IPS-NIHi11 (cell line): Measurements from ENCODE around the gene CASP2.
A peak's percentile ranks its signal among the peaks of the same experiment; 100 is the strongest.
"Not testable (repeated sequence)": the region's sequence is repeated elsewhere in the genome, so short reads cannot be mapped to it uniquely, and the experiment has no call there.

Source experiments
- DNase-seq: peaks from one replicate; pipeline ENCODE4 v3.0.0; 2012; ENCODE audit warnings: mixed read lengths, low spot score

The CASP2 gene

GRCh38 chr7:143265017-143265693 lies 23.0 kb upstream of the CASP2 start:
- no peak for DNase-seq

- no peak for DNase-seq
Observed at GRCh38 chr7:143269251-143269650, 18.9 kb upstream of the CASP2 start.

DNA sequence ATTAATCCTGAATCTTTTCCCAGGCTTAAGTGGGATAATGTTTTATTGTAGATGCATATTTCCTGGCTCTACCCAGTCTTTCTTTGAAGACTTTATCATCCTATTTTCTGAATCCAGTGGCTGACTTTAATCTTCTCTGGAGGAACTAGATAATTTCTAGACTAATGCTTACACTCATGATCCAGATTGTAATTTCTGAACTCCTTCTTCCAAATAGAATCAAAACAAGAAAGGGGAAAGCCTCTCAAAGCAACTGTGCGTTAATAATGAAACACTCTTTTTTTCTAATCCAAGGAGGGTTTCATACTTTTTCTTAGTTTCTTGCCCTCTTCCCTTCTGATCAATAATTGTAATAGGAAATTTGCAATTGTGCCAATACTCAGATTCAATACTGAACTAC lies 16.9 kb upstream of the CASP2 start:
- DNase-seq = no peak

DNA sequence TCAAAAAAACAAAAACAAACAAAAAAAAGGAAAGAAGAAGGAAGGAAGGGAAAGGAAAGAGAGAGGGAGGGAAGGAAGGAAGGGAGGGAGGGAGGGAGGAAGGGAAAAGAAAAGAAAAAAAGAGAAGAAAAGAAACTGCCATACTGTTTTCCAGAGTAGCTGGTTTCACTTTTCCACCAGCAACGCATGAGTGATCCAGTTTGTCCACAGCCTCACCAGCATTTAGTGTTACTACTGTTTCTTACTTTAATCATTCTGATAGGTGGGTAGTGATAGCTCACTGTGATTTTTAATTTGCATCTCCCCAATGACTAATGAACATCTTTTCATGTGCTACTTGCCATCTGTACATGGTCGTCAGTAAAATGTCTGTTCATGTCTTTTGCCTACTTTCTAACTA lies 15.3 kb upstream of the CASP2 start:
- no peak for DNase-seq

DNA sequence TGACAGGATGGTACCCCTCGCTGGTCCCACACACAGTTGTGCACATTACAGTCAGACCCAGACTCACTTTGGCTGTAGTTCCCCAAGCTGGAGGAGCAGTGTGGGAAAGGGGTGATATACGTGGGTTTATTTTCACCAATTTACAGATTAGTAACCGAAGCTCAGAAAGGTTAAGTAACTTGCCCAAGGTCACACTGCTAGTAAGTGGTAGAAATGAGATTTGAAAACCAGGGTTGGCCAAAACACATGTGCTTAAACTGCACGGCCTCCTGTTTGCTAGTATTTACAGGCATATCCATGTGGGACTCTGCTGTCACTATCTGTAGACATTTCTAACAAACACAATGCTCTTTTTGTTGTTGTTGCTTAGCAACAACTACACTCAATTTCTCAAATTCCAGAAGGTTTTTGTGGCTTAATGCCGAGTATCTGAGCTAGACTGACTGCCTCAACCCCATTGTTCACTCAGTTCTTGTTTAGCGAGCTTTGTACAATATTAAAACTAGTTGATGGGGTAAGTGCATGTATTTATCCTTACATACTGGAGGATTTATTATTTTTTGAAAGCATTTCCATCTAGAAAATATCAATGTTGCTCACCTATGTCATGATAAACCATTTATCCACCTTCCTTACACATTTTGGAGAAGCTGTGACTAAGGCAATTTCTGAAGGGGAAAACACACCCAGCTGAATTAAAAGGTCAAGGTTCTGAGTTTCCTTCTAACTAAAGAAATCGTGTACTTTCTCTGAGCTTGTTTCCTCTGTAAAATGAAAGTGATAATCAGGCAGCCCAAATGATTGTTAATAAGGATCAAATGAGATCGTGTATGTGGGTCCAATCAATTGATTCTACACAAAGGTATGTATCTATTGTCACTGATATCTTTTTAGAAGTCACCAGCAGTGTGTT lies 8.7 kb upstream of the CASP2 start:
- DNase-seq = peak; percentile 24

GRCh38 chr7:143280160-143280559 lies 8.0 kb upstream of the CASP2 start:
- no peak for DNase-seq

- no peak for DNase-seq
Observed at GRCh38 chr7:143280566-143280965, 7.6 kb upstream of the CASP2 start.

- no peak for DNase-seq
Observed at GRCh38 chr7:143281529-143281928, 6.6 kb upstream of the CASP2 start.

GRCh38 chr7:143282124-143282523 lies 6.0 kb upstream of the CASP2 start:
- no peak for DNase-seq

DNA sequence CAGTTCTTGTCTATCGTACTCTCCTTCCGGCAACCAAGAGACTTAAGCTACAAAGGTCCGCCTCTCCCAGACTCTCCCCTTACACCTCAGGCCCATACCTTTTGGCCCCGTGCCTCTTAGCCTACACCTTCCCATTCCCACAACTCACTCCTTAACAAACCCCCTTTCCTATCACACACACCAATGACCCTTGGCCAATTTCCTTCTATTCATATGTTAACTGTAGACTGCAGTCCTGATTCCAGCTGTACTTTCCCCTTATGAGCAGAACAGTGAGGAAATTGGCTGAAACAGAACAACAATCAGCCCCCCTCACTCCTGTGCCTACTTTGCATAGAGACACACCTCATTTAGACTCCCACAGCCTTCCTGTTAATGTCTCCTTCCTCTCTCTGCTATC lies 4.8 kb upstream of the CASP2 start:
- peak; percentile 21 for DNase-seq

GRCh38 chr7:143284591-143285469 lies 3.3 kb upstream of the CASP2 start, which contains the start of gene TMEM139:
Gene TMEM139, plus strand, starts transcription at chr7:143284958. Its CDS starts 1,000 bp downstream, at chr7:143285958.
- DNase-seq = peak; percentile 76

DNA sequence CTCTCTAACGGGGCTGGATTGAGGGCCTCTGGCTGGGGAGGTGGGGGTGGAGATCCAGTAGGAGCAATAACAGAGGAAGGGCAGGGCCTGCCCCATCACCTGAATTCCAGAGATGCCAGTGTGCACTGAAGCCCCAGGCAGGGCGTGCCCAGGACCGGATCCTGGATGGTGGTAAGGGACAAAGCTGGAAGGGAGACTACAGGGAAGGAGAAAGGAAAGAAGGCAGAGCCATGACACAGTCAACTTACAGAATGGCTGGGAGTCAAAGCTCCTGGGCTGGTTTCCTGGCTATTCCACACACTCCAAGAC lies 2.7 kb upstream of the CASP2 start:
- peak; percentile 44 for DNase-seq

GRCh38 chr7:143285806-143286521 lies 2.2 kb upstream of the CASP2 start:
- DNase-seq = no peak

GRCh38 chr7:143286522-143286890 lies 1.6 kb upstream of the CASP2 start:
- no peak for DNase-seq

GRCh38 chr7:143287339-143287934 lies 714 bp upstream of the CASP2 start:
- no peak for DNase-seq

DNA sequence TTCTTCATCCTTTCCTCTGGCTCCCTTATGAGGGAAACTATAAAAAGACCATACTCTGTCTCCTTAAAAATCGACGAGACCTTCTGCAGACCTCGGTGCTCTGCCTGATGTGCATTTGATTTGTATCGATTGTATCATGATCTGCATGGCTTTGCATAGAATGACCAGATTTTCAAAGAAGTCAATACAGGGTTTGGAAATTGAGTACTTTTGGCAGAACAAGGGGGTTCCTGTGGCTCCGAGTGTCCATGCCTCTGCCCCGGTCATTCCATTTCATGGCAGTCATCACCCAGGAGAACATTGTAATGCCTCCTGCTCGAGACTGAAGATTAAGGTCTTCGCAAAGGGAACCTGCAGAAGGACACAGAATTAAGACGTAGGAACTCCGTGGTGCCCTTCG lies 685 bp downstream of the CASP2 start:
- DNase-seq = no peak

GRCh38 chr7:143289421-143289820 lies 1.3 kb downstream of the CASP2 start:
- no peak for DNase-seq

- not testable (repeated sequence) for DNase-seq
Observed at GRCh38 chr7:143289888-143290287, 1.7 kb downstream of the CASP2 start.

- DNase-seq = no peak
Observed at GRCh38 chr7:143290293-143290692, 2.1 kb downstream of the CASP2 start.

DNA sequence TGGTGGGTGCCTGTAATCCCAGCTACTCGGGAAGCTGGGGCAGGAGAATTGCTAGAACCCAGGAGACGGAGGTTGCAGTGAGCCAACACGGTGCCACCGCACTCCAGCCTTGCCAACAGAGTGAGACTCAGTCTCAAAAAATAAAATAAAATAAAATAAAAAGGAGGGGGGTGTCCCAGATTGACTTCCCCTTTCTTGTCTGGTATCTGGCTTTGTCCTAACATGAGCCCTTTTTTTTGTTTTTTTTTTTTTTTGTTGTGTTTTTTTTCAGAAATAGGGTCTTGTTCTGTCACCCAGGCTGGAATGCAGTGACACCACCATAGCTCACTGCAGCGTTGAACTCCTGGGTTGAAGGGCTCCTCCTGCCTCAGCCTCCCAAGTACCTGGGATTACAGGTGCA lies 4.7 kb downstream of the CASP2 start:
- DNase-seq = no peak

DNA sequence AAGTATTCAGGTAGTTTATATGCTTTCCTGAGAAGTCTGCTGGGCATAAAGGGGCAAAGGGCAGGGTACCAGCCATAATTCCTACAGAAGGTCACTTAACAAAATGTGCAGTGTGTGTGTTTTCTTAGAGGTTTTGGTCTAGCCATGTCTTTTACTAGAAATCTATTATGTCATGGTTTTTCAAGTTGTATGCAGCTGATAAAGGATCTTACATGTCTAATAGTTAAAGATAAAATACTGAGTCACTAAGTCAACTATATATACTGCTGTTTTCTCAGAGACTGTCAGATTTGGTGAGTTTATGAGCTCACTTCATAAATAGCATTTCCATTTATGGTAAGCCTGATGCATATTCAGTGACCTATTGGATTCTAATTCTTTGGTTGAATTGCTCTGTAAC lies 7.7 kb downstream of the CASP2 start:
- no peak for DNase-seq

GRCh38 chr7:143296686-143297085 lies 8.5 kb downstream of the CASP2 start:
- DNase-seq = no peak
